HG03025 (cell line): Measurements from ENCODE around the gene CROCC2.

Experiments
- ATAC-seq: cut with Tn5 transposase; IDR thresholded peaks from one replicate; pipeline ENCODE4 v1.9.1; 2021; ENCODE audit warnings: mild to moderate bottlenecking, moderate library complexity; ENCODE audit not compliant: unreplicated experiment, low FRiP score

CROCC2 gene

DNA sequence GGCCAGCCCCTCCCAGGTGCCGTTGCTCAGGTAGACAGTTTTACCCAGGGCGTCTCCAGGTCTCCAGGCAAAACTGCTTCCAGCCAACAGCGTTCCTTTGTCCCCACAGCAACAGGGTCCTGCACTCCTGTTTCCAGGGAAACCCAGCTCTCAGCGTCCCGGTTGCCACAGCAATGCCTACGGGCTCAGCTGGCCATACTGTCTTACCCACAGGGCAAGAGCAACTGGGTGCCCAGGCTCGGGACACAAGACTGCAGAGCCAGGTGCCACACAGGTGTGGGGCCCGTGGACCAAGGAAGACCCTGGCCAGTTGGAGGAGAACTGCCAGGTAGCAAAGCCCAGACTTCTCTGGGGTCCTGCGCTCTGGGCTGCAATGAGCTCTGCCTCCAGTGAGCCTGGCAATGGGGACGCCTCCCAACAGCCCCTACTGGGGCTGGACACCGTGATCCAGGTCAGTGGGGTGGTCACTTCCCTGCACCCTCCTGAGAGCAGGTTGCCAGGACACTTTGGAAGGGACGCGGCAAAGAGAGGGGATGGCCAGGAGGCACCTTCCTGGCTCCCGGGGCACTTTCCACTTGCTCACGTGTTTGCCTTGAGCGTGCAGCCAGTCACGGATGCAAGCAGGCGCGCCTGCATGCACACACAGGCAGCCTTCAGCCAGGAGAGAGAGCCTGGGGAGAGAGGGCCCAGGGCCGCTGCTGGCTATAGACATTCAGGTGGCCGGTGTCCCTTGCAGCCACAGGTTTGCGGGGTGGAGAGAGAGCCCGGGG lies at the start of gene CROCC2:
CROCC2 (plus strand) TSS at position 196 of the 770 bp plus-strand sequence; CDS start at position 374, 178 bp downstream.
- no peak for ATAC-seq

DNA sequence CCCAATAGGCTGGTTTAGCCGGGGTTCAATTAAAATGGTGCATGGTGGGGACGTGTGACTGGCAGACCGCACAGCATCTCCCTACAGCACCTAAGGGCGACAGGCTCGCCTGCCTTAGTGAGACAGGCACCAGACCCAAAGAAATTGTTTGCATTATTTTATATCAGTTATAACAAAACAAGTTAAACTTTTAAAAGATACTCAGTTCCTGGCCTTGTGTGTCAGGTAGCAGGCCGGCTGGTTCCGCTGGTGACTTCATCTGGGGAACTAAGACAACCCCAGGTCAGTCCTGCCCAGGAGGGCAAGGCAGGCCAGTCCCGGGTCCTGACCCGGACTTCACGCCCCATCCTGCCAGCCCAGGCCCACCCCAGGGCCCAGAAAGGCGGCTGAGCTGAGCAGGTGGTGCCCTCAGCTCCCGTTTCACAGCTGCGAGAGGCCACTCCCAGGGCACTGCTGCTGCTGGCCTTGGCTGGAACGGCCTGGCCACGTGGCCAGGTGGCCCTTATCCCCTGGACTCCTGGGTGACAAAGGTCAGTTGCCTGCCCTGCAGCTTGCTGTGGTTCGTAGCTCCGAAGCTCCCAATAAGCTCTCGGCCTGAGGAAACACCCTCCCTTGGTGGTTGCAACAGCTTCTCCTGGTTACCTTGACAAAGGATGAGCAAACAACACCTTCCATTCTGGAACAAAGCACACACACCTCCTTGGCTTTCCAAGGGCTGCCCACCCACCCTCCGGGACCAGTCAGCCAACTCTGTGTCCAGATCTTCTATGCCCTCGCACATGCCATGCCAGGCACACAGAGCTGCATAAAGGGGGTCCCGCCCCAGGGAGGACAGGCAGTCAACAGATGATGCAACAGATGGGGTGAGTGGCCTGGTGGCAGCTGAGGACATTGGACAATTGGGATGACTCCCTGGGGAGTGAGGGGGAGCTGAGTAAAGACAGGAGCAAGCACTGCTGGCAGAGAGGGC lies 48.8 kb upstream of the CROCC2 start:
- ATAC-seq, result no peak

GRCh38 chr2:240858321-240858720 lies 47.8 kb upstream of the CROCC2 start:
- ATAC-seq, result no peak

DNA sequence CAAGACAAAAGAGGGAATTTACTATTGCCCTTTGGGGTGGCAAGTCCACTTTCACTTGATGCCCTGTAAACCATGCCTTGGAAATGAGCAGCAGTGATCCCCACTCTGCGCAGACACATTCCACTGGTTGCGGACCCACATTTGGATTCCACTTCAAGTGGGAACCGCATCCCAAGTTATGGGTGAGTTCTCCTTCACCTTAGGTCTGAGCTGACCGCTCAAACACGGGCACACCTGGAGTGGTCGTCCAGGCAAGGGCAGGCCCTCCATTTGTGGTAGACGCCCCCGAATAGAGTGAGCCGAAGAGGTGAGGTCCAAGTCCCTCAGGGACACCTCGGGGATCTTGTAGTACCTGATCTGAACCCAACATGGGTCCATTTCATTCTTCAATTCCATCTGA lies 47.3 kb upstream of the CROCC2 start:
- no peak for ATAC-seq

DNA sequence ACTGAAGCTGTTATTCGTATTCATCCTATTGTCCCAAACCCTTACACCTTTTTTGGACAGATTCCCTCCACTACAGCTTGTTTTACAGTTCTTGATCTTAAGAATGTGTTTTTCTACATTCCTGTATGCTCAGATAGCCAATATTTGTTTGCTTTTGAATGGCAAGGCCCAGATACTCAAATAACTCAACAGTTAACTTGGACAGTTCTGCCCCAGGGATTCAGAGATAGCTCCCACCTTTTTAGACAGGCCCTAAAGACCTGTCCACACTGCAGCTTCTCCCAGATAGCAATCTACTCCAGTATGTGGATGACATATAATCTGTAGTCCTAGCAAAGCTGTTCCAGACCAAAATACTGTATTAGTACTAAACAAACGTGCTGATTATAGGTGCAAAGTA lies 44.6 kb upstream of the CROCC2 start:
- ATAC-seq, result no peak

GRCh38 chr2:240864475-240864874 lies 41.7 kb upstream of the CROCC2 start:
- no peak for ATAC-seq

- ATAC-seq, result no peak
Observed at GRCh38 chr2:240865391-240865790, 40.7 kb upstream of the CROCC2 start.

DNA sequence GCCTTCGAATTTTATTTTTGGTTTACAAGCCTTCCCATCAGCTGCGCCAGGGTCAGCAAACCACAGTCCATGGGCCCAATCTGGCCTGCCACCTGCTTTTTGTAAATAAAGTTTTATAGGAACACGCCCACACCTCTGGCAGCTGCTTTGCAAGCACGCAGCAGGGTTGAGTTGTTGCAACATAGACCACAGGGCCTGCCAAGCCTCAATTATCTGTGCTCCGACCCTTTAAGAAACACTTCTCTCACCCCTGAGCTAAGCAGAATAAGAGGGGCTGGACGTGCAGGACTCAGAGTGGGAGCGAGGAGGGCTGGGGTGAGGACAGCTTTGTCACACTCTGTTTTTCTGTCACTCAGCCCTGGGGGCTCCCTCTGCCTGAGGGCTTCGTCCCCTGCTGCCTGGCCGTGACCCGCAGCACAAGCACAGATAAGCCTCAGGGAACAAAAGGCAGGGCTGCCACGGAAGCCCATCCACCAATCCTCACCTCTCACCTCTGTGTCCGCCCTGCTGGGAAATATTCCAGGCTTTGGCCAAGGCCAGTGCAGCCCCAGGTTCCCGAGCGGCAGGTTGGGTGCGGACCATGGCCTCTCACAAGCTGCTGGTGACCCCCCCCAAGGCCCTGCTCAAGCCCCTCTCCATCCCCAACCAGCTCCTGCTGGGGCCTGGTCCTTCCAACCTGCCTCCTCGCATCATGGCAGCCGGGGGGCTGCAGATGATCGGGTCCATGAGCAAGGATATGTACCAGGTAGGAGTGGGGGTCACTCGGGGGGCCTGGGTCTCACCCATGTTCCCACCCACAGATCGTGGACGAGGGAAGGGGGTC lies 37.6 kb upstream of the CROCC2 start, which contains the start of gene AGXT:
AGXT (plus strand) TSS at position 539 of the 823 bp plus-strand sequence; CDS start at position 581, 42 bp downstream.
- no peak for ATAC-seq

GRCh38 chr2:240869109-240869955 lies 36.8 kb upstream of the CROCC2 start:
- no peak for ATAC-seq

DNA sequence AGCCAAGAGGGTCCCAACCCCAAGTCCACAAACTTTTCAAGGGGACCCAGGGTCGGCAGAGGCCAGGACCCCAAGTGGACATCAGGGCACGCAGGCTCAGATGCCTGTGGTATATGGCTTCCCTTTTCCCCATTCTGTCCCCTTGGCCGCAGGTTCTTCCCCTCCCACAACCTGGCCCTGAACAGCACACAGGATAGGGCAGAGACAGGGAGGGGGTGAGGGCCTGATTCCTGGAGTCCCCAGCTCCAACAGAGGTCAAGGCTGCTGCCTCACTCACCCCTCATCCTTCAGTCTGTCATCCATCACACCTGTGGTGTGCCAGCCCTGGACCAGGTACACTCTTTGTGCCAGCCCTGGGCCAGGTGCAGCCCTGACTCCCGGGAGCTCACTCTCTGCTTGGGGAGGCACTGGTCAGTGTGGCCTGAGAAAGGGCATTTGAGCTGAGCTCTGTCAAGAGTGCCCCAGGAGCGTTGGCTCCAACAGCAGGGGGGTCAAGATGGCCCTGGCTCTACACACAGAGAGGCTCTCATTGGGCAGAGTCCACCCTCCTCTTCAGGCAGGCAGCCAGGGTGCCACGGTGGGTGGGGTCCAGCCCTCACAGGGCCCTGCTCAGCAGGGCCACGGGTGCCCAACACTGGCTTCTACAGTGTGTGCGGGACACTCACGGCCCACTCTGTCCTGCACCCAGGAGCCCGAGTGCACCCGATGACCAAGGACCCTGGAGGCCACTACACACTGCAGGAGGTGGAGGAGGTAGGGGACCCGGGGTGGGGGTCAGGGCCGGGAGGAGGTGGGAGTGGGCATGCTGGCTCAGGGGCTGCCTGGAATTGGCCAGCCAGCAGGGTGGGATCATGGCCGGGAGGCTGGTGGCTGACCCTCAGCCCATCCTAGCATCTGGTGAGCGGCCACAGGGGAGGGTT lies 35.9 kb upstream of the CROCC2 start:
- ATAC-seq, result no peak

- ATAC-seq, result no peak
Observed at GRCh38 chr2:240871071-240871958, 34.8 kb upstream of the CROCC2 start.

DNA sequence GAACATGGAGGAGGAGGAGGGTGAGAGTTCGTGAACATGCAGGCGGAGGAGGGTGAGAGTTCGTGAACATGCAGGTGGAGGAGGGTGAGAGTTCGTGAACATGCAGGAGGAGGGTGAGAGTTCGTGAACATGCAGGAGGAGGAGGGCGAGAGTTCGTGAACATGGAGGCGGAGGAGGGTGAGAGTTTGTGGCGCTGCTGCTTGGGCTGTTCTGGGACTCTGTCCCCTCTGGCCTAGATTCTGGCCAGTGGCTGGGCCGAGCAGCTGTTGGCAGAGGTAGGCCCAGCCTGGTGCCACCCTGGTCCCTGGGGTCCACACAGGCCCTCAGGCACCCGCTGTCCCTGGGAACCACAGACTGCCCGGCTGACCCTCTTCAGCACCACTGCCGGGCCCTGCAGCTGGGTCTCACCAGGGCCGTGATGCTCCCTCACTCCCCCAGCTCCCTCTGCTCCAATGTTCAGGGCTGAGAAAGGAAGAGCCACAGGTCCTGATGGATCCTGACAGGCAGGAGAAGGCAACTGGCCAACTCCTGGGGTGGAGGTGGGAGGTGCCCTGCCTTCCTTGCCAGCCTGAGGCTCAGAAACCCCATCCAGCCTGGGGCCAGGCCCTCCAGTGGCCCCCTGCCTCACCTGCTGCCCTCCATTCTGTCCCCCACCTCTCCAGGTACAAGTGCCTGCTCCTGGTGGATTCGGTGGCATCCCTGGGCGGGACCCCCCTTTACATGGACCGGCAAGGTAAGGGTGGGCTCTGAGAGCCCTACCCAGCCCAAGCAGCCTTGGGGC lies 33.6 kb upstream of the CROCC2 start:
- no peak for ATAC-seq

GRCh38 chr2:240873098-240873788 lies 32.9 kb upstream of the CROCC2 start:
- ATAC-seq, result no peak

- no peak for ATAC-seq
Observed at GRCh38 chr2:240873805-240874714, 32.1 kb upstream of the CROCC2 start.

GRCh38 chr2:240874715-240875227 lies 31.4 kb upstream of the CROCC2 start:
- no peak for ATAC-seq
